Measurements from ENCODE around the gene FAM174B.
A peak's percentile ranks its signal among the peaks of the same experiment; 100 is the strongest.

The FAM174B gene

DNA sequence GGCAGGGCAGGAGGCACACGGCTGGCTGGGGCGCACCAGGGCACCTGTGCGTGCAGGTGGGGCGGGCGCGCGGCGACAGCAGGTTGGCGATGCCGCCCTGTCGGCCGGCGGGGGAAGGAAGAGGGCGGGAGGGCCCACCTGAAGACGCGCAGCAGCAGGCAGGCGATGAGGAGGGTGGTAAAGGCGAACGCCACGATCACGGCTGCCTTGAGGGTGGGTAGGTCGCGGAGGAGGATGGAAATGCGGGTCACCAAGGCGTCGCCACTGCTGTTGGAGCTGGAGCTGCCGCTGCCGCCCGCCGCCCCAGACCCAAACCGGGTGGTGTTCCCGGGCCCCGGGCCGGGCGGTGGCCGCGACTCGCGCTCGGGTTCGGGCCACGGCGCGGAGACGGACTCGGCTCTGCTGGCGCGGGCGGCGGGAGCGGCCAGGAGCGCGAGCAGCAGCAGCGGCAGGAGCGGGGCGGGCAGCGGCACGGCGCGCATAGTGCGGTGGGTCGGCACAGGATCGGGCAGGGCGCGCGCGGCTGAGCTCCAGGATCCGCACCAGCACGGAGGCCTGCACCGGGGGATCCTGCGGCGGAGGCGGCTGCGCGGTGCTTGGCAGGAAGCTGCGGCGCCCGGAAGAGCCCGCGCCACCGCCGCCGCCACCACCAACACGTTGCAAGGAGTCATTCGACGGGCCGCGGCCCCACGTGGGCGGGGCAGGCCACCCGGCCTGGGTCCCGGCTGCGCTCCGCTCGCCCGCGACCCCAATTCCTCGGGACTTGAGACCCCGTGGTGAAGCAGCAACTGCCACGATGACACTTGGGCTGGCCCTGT, at the start of gene FAM174B:
Gene FAM174B (minus strand): TSS at position 598 of the 818 bp plus-strand sequence.
- no peak for DNase-seq
- in situ Hi-C loops (cut with HindIII; ENCODE audit: low pct_ligation_motif_present, low pct_unique_long_range_greater_than_20kb, low sequenced_read_pairs): no loop called here

GRCh38 chr15:92696096-92696495, 40.5 kb upstream of the FAM174B start:
- no peak for DNase-seq
- in situ Hi-C loops (cut with HindIII; ENCODE audit: low pct_ligation_motif_present, low pct_unique_long_range_greater_than_20kb, low sequenced_read_pairs): no loop called here

DNA sequence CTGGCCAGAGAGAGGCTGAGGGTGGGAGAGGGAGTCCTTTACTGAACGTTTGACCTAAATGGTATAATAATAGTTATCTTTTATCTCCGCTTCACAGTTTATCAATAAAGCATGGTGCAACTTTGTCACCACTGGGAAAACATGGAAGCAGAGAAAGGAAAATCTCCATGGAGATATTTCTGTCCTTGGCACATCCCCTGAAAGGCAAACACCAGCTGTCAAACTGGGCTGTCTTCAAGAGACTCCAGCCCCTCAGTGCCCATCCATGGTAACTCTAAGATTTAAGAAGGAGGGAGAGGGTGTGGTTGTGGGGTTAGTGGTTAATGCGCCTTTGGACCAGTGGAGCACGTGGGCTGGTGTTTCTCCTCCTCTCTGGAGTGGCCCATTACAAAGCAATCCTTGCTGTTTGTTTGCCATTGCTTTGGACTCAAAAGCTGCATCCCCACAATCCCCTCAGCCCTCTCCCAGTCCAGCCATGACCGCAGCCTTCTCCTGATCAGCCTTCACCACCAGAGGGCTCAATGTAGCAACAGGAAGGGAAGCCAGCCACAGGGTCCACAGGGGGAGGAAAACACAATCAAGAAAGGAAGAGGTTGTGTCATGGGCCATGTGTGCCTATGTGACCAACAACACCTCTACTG, 38.2 kb upstream of the FAM174B start:
- in situ Hi-C loops (cut with HindIII; ENCODE audit: low pct_ligation_motif_present, low pct_unique_long_range_greater_than_20kb, low sequenced_read_pairs): no loop called here
- DNase-seq: peak; percentile 33

DNA sequence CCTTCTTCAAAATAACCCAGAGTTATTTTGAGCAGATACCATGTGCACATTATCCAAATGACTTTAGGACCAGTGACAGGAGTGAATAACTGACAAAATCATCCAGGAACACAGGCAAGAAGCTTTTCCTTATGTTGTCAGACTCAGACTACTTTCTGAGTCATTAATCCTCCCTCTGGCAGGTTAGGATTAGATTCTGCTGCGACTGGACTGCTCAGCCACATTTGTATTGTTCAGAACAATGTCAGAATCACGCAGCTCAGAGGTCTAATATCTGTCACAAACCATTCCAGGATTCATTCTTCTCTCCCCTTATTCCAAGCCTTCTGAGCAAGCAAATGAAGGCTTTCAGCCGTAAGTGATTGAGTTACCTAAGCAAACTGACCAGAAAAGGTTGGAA, 34.8 kb upstream of the FAM174B start:
- DNase-seq: no peak
- in situ Hi-C loops (cut with HindIII; ENCODE audit: low pct_ligation_motif_present, low pct_unique_long_range_greater_than_20kb, low sequenced_read_pairs): no loop called here

- no peak for DNase-seq
- in situ Hi-C loops (cut with HindIII; ENCODE audit: low pct_ligation_motif_present, low pct_unique_long_range_greater_than_20kb, low sequenced_read_pairs): no loop called here
Observed at GRCh38 chr15:92687746-92688145, 32.2 kb upstream of the FAM174B start.

DNA sequence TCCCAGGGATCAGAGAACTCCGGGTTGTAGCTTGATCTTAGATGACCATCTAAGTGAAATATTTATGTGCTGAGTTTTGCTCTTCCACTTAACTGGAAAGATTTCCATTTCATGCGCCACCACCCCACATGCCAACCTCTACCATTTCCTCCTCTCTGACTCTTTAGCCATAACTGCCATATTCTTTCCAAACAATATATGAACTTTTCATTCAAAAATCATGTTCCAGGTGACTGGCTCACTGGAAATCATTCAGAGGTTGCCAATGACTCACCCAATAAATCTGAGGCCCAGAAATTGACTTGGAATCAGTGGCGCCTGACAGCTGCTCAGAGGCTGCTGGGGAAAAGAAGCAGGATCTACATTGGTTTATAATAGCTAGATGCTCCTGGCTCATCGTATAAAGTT, 31.6 kb upstream of the FAM174B start:
- in situ Hi-C loops (cut with HindIII; ENCODE audit: low pct_ligation_motif_present, low pct_unique_long_range_greater_than_20kb, low sequenced_read_pairs): no loop called here
- peak; percentile 39 for DNase-seq

- in situ Hi-C loops (cut with HindIII; ENCODE audit: low pct_ligation_motif_present, low pct_unique_long_range_greater_than_20kb, low sequenced_read_pairs): no loop called here
- DNase-seq: no peak
Observed at GRCh38 chr15:92683511-92683834, 27.9 kb upstream of the FAM174B start.

GRCh38 chr15:92682741-92683510, 27.4 kb upstream of the FAM174B start:
- no peak for DNase-seq
- in situ Hi-C loops (cut with HindIII; ENCODE audit: low pct_ligation_motif_present, low pct_unique_long_range_greater_than_20kb, low sequenced_read_pairs): no loop called here

GRCh38 chr15:92681141-92681631, 25.6 kb upstream of the FAM174B start:
- in situ Hi-C loops (cut with HindIII; ENCODE audit: low pct_ligation_motif_present, low pct_unique_long_range_greater_than_20kb, low sequenced_read_pairs): no loop called here
- no peak for DNase-seq

DNA sequence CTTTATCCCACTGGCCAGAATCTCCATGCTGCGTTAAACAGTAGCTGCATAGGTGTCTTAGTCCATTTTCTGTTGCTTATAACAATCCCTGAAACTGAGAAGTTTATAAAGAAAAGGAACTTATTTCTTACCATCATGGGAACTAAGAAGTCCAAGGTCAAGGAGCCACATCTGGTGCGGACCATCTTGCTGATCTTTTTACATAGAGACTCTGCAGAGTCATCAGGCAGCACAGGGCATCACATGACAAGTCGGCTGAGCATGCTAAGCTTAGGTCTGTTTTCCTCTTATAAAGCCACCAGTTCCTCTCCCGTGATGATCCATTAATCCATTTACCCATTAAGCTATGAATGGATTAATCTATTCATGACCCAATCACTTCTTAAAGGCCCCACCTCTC, 22.4 kb upstream of the FAM174B start:
- DNase-seq: no peak
- in situ Hi-C loops (cut with HindIII; ENCODE audit: low pct_ligation_motif_present, low pct_unique_long_range_greater_than_20kb, low sequenced_read_pairs): no loop called here

DNA sequence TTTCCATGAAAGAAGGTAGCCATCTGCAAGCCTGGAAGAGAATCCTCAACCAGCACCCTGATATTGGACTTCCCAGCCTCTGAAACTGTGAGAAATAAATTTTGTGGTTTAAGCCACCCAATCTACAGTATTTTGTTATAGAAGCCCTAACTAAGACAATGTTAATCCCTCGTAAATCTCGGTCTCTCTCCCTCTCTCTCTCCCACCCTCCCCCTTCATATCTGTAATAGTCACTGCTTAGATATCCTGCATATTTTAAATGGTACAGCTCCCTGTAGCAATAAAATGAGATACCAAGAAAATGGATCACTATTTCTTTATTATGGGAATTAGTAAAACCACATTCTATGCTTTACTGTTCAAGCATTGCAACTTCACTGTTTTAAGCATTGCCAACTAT, 21.0 kb upstream of the FAM174B start:
- no peak for DNase-seq
- in situ Hi-C loops (cut with HindIII; ENCODE audit: low pct_ligation_motif_present, low pct_unique_long_range_greater_than_20kb, low sequenced_read_pairs): no loop called here

DNA sequence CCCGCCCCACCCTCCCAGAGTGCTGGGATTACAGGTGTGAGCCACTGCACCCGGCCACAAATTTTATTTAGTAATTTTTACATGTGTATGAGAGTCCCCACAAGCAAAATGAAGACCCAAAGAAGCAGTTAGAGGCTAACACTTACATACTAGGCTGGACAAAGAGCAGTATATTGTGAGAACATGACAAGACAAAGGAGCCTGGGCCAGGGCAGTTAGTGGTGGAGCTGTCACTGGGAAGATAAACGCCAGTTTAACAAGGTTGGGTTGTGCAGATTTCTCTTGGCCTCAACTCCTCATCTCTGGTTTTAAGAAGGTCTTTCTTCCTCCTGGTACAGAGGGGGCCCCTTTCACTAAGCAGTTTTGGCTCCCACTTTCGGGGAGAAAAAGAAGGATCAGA, 19.9 kb upstream of the FAM174B start:
- in situ Hi-C loops (cut with HindIII; ENCODE audit: low pct_ligation_motif_present, low pct_unique_long_range_greater_than_20kb, low sequenced_read_pairs): no loop called here
- DNase-seq: no peak

DNA sequence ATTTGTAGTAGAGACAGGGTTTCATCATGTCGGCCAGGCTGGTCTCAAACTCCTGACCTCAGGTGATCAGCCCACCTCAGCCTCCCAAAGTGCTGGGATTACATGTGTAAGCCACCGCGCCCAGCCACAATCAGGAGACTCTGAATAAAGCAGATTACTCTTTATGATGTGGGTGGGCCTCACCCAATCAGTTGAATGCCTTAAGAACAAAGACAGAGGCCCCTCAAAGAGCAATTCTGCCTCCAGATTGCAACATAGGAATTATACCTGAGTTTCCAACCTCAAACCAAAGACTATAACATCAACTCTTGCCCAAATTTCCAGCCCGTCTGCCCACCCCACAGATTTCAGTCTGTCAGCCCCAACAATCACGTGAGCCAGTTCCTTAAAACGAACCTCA, 18.8 kb upstream of the FAM174B start:
- in situ Hi-C loops (cut with HindIII; ENCODE audit: low pct_ligation_motif_present, low pct_unique_long_range_greater_than_20kb, low sequenced_read_pairs): no loop called here
- no peak for DNase-seq

GRCh38 chr15:92672102-92672501, 16.5 kb upstream of the FAM174B start:
- in situ Hi-C loops (cut with HindIII; ENCODE audit: low pct_ligation_motif_present, low pct_unique_long_range_greater_than_20kb, low sequenced_read_pairs): no loop called here
- no peak for DNase-seq

- no peak for DNase-seq
- in situ Hi-C loops (cut with HindIII; ENCODE audit: low pct_ligation_motif_present, low pct_unique_long_range_greater_than_20kb, low sequenced_read_pairs): no loop called here
Observed at GRCh38 chr15:92671406-92671805, 15.8 kb upstream of the FAM174B start.

DNA sequence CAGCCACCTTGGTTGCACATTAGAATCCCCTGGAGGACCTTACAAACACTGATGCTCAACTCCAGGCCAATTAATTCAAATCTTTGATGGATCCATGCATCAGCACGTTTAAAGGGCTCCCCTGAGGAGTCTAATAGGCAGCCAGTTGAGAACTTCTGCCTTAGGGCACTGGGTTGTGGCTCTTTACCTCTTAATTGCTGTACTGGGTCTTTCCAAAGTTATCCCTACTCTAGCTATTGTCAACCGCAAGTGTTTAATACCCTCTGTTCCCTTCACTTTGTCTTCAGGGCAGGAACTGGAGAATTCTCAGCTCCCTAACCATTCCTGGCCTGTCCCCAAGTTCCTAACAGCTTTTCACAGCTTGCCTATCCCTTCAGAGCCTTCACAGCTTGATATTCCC, 15.0 kb upstream of the FAM174B start:
- in situ Hi-C loops (cut with HindIII; ENCODE audit: low pct_ligation_motif_present, low pct_unique_long_range_greater_than_20kb, low sequenced_read_pairs): no loop called here
- DNase-seq: no peak

- DNase-seq: no peak
- in situ Hi-C loops (cut with HindIII; ENCODE audit: low pct_ligation_motif_present, low pct_unique_long_range_greater_than_20kb, low sequenced_read_pairs): no loop called here
Observed at GRCh38 chr15:92669432-92669831, 13.9 kb upstream of the FAM174B start.

DNA sequence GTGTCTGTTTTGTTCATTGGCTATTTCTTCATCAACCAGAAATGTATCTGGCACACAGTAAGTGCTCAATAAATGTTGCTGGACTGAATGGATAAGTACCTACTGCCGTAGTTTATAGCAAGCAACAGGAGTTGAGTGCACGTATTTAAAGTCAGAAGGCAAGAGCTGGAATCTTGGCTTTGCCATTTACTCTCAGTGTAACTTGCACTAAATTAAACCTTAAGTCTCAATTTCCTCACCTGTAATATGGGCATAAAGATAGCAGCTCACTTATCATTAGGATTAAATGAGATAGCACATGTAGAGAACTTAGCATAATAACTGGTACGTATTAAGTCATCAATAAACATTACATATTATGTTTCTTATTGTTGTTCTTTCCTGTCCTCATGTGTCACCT, 13.0 kb upstream of the FAM174B start:
- in situ Hi-C loops (cut with HindIII; ENCODE audit: low pct_ligation_motif_present, low pct_unique_long_range_greater_than_20kb, low sequenced_read_pairs): no loop called here
- DNase-seq: no peak

- in situ Hi-C loops (cut with HindIII; ENCODE audit: low pct_ligation_motif_present, low pct_unique_long_range_greater_than_20kb, low sequenced_read_pairs): no loop called here
- DNase-seq: no peak
Observed at GRCh38 chr15:92667970-92668485, 12.5 kb upstream of the FAM174B start.

All from ACHN (cell line).